Loucy (cell line): ENCODE data around the gene APOBEC3B.

ENCODE experiments used
- CTCF ChIP-seq: fragments of 200-600 bp; sonication (generic); conservative IDR thresholded peaks from 2 replicates; pipeline ENCODE4 v1.5.1; 2014; ENCODE audit warnings: mild to moderate bottlenecking, antibody characterized with exemption, low read length
- EZH2phosphoT487 ChIP-seq: fragments of 200-600 bp; IDR thresholded peaks from 2 replicates; pipeline ENCODE4 v1.6.1; 2018; ENCODE audit warnings: antibody characterized with exemption, mild to moderate bottlenecking, moderate library complexity, borderline replicate concordance

GRCh38 chr22:38935023-38935422, 47.1 kb upstream of the APOBEC3B start:
- no peak for TF ChIP-seq CTCF
- TF ChIP-seq EZH2phosphoT487, result no peak
